Transverse colon (tissue), 4 donors: ENCODE results near the gene IL4I1. TPM values are rescaled to one million over a fixed set of nuclear protein-coding genes. Genes with fewer than 3 reads are reported as not detected.

ENCODE experiments used
- DNase-seq: peaks from one replicate; pipeline ENCODE4 v3.0.0-alpha.2; 2019
- H3K27ac ChIP-seq, 4 donors: fragments of 200-600 bp; sonication (generic); 2 replicates each; pipeline ENCODE4 v1.5.1; 2016 to 2018; ENCODE audit warnings: inconsistent platforms in 4 of 4
- H3K27me3 ChIP-seq: fragments of 200-600 bp; sonication (generic); 2 replicates; pipeline ENCODE4 v1.5.1; 2017; ENCODE audit warnings: inconsistent platforms
- H3K36me3 ChIP-seq, 4 donors: fragments of 200-600 bp; sonication (generic); 2 replicates each; pipeline ENCODE4 v1.5.1; 2017 to 2019; ENCODE audit warnings: inconsistent platforms in 4 of 4
- H3K4me1 ChIP-seq, 4 donors: fragments of 200-600 bp; sonication (generic); 2 replicates each; pipeline ENCODE4 v1.5.1; 2017 to 2020; ENCODE audit warnings: inconsistent platforms in 4 of 4
- H3K4me3 ChIP-seq, 4 donors: fragments of 200-600 bp; sonication (generic); 1 replicate in 1 of 4; 2 replicates in 3 of 4; pipeline versions ENCODE4 v1.5.1 to v1.6.1; 2017 to 2019; ENCODE audit warnings: inconsistent platforms in 4 of 4
- H3K9me3 ChIP-seq, 2 donors: fragments of 200-600 bp; sonication (generic); 2 replicates each; pipeline ENCODE4 v1.5.1; 2017 to 2019; ENCODE audit warnings: inconsistent platforms in 2 of 2
- CTCF ChIP-seq, 5 experiments: fragments of 200-600 bp in 3 of 5; fragments of 450-650 bp in 2 of 5; sonication (generic) in 3 of 5; IDR thresholded peaks; 1 replicate in 2 of 5; 2 replicates in 3 of 5; pipeline ENCODE4 v1.5.1; 2016 to 2017; ENCODE audit warnings: antibody characterized with exemption in 5 of 5, inconsistent platforms in 3 of 5, mild to moderate bottlenecking in 2 of 5, moderate library complexity in 1 of 5
- EP300 ChIP-seq: sonication (generic); formaldehyde crosslinking; IDR thresholded peaks from one replicate; pipeline ENCODE4 v1.6.1; 2017; ENCODE audit warnings: antibody characterized with exemption, low read depth
- POLR2A ChIP-seq: fragments of 450-650 bp; IDR thresholded peaks from one replicate; pipeline ENCODE4 v1.6.1; 2016; ENCODE audit warnings: antibody characterized with exemption, mild to moderate bottlenecking, moderate library complexity
- POLR2AphosphoS5 ChIP-seq, 3 donors: sonication (generic); formaldehyde crosslinking; IDR thresholded peaks; one replicate each; pipeline ENCODE4 v1.6.1; 2016; ENCODE audit warnings: antibody characterized with exemption in 3 of 3
- WGBS, 2 donors: methylation state at CpG; one replicate each; pipeline ENCODE4 v1.1.5; 2018; ENCODE audit warnings: low coverage in 1 of 2; 5-methylcytosine and 5-hydroxymethylcytosine counted together
- in situ Hi-C, 4 donors: fragments of 200-750 bp; cut with MboI; loops; one replicate each; pipeline versions ENCODE4 v1.15.0 to v1.15.1; 2017; ENCODE audit warnings: low sequenced_read_pairs in 3 of 4, low pct_ligation_motif_present in 1 of 4, low pct_unique_long_range_greater_than_20kb in 1 of 4
- intact Hi-C: fragments of 100-400 bp; cut with DNase I; formaldehyde crosslinking; loops from one replicate; pipeline ENCODE4 v1.15.1; 2023; ENCODE audit warnings: low total_unique reads
- total RNA-seq, 4 donors: library from RNA; depleted of rRNA; stranded (reverse); fragments of >200 nt; gene quantifications; one replicate each; pipeline ENCODE4 v1.1.0, GENCODE V29; 2016

IL4I1 gene
- total RNA-seq, 4 donors from 2014 or later = 2.1 TPM; not detected in 3

- no peaks in the 10 kb centered on the region for H3K9me3 ChIP-seq
- H3K27me3 ChIP-seq = no peaks in the 10 kb centered on the region
- H3K4me1 ChIP-seq = peaks cover 14 to 24% (median 21%) of the 10 kb centered on the region in 4 donors
- 80 to 100% methylated on average over 2 to 21 of the region's 21 CpGs for WGBS, 2 donors
- TF ChIP-seq CTCF (IDR thresholded peaks at IDR 0.05) = no peak
- TF ChIP-seq POLR2A = no peak
- TF ChIP-seq POLR2AphosphoS5 (IDR thresholded peaks at IDR 0.05) = no peak
- no peak for TF ChIP-seq EP300
- in situ Hi-C loops = loop anchor here in 1 of 4 donors (25.0 kb wide), 1 partner anchor 369 kb away; the partner anchor contains the start of genes RPL13A and RPS11
- H3K27ac ChIP-seq = no peak overlapping the region
- H3K36me3 ChIP-seq = peaks cover 0 to 11% (median 2%) of the 10 kb centered on the region in 4 donors
- intact Hi-C loops = no loop called here
- H3K4me3 ChIP-seq = no peak overlapping the region
- no peak for DNase-seq
Observed at GRCh38 chr19:49855676-49856573, 40.8 kb downstream of the IL4I1 start.

GRCh38 chr19:49855277-49855675 is 41.4 kb downstream of the IL4I1 start:
- Histone ChIP-seq H3K4me3 (no peak overlapping the region), H3K9me3 (no peaks in the 10 kb centered on the region), H3K27me3 (no peaks in the 10 kb centered on the region), H3K36me3 (peaks cover 0 to 11% (median 2%) of the 10 kb centered on the region in 4 donors), H3K27ac (no peak overlapping the region), H3K4me1 (peaks cover 11 to 21% (median 20%) of the 10 kb centered on the region in 4 donors)
- no peak for DNase-seq
- intact Hi-C loops = no loop called here
- in situ Hi-C loops = loop anchor here in 1 of 4 donors (25.0 kb wide), 1 partner anchor 368 kb away; the partner anchor contains the start of genes RPL13A and RPS11
- no peak for TF ChIP-seq EP300
- no peak for TF ChIP-seq POLR2A
- TF ChIP-seq CTCF (IDR thresholded peaks at IDR 0.05) = no peak
- TF ChIP-seq POLR2AphosphoS5 (IDR thresholded peaks at IDR 0.05) = no peak
- 89% methylated on average over 12 of the region's 12 CpGs; no CpG with 5 or more reads in 1 of the 2 donors for WGBS, 2 donors

- 87% methylated on average over 29 of the region's 39 CpGs; no CpG with 5 or more reads in 1 of the 2 donors for WGBS, 2 donors
- no peak for DNase-seq
- Histone ChIP-seq H3K4me3 (no peak overlapping the region), H3K27ac (no peak overlapping the region), H3K9me3 (no peaks in the 10 kb centered on the region), H3K4me1 (peaks cover 15 to 28% (median 22%) of the 10 kb centered on the region in 4 donors), H3K36me3 (peaks cover 0 to 6% (median 2%) of the 10 kb centered on the region in 4 donors), H3K27me3 (no peaks in the 10 kb centered on the region)
- intact Hi-C loops (loop anchor here (5.0 kb wide), 1 partner anchor 37 kb away; the partner anchor contains the start of gene MED25), in situ Hi-C loops (loop anchor here in 1 of 4 donors (25.0 kb wide), 1 partner anchor 367 kb away; the partner anchor contains the start of genes RPL13A and RPS11)
- no peak for TF ChIP-seq POLR2A
Observed at GRCh38 chr19:49854378-49855263, 42.1 kb downstream of the IL4I1 start.

GRCh38 chr19:49853852-49854377 is 42.8 kb downstream of the IL4I1 start:
- H3K27ac ChIP-seq = no peak overlapping the region
- peaks cover 0 to 6% (median 2%) of the 10 kb centered on the region in 4 donors for H3K36me3 ChIP-seq
- in situ Hi-C loops (loop anchor here in 1 of 4 donors (25.0 kb wide), 1 partner anchor 367 kb away; the partner anchor contains the start of genes RPL13A and RPS11), intact Hi-C loops (loop anchor here (5.0 kb wide), 1 partner anchor 37 kb away; the partner anchor contains the start of gene MED25)
- H3K4me1 ChIP-seq = peaks cover 15 to 30% (median 22%) of the 10 kb centered on the region in 4 donors
- WGBS, 2 donors = 81% methylated on average over 10 of the region's 10 CpGs; no CpG with 5 or more reads in 1 of the 2 donors
- DNase-seq = no peak
- TF ChIP-seq EP300 = no peak
- TF ChIP-seq CTCF (IDR thresholded peaks at IDR 0.05) = no peak
- no peak for TF ChIP-seq POLR2A
- TF ChIP-seq POLR2AphosphoS5 (IDR thresholded peaks at IDR 0.05) = no peak
- no peaks in the 10 kb centered on the region for H3K27me3 ChIP-seq
- no peaks in the 10 kb centered on the region for H3K9me3 ChIP-seq
- H3K4me3 ChIP-seq = no peak overlapping the region
